BLaER1 (cell line): Measurements from ENCODE around the gene ZNRF2.

Source experiments
- H3K27ac ChIP-seq: shearing (Covaris generic); formaldehyde crosslinking; 2 replicates; pipeline ENCODE4 v1.8.1; 2022
- H3K27me3 ChIP-seq: shearing (Covaris generic); formaldehyde crosslinking; 2 replicates; pipeline ENCODE4 v1.8.1; 2022
- H3K36me3 ChIP-seq: shearing (Covaris generic); formaldehyde crosslinking; 2 replicates; pipeline ENCODE4 v1.8.1; 2022
- H3K4me1 ChIP-seq: shearing (Covaris generic); formaldehyde crosslinking; 2 replicates; pipeline ENCODE4 v1.8.1; 2022
- H3K4me2 ChIP-seq: shearing (Covaris generic); formaldehyde crosslinking; 2 replicates; pipeline ENCODE4 v1.8.1; 2022
- H3K4me3 ChIP-seq: shearing (Covaris generic); formaldehyde crosslinking; 2 replicates; pipeline ENCODE4 v1.8.1; 2022
- H3K9ac ChIP-seq: shearing (Covaris generic); formaldehyde crosslinking; 2 replicates; pipeline ENCODE4 v1.8.1; 2022
- H3K9me3 ChIP-seq: shearing (Covaris generic); formaldehyde crosslinking; 2 replicates; pipeline ENCODE4 v1.8.1; 2022
- H4K20me1 ChIP-seq: shearing (Covaris generic); formaldehyde crosslinking; 2 replicates; pipeline ENCODE4 v1.8.1; 2022
- Cebpa-rat ChIP-seq: shearing (Covaris generic); IDR thresholded peaks from 2 replicates; pipeline ENCODE4 v1.8.1; 2022

The ZNRF2 gene

DNA sequence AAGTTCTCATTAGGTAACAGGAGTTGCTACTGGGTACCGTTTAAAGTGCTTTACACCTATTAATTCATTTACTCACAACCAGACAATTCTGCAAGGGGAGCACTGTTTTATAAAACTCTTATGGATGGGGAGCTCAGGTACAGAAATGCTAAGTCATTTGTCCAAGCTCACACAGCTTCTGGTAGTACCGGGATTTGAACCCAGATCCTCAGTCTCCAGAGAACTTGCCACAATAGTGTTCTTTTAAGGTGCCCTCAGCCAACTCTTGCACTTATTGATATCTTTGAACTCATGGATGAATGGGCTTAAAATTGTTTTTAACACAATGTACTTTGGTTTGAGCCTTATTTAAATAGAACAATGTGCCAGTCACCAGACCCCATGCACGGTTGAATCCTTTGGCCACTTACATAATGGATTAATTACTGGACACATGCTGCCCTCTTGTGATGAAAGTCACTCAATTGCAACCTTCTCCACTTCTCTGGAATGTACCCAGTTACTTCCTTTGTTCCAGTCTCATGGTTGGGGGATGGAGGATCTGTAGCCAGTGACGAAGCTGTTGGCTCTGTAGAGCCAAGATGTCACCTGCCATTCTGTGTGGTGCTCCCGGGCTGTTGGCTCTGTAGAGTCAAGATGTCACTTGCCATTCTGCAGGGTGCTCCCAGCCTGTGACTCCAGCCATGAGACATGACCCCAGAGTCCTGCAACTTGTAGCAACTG is 128.5 kb downstream of the ZNRF2 start:
- Histone ChIP-seq H3K4me3 (no peak overlapping the region), H3K36me3 (peaks cover 24% of the 10 kb centered on the region), H4K20me1 (no peaks in the 10 kb centered on the region), H3K27me3 (no peaks in the 10 kb centered on the region), H3K9me3 (peaks cover 16% of the 10 kb centered on the region), H3K4me1 (peaks cover 6% of the 10 kb centered on the region; the same call in 1 of the 2 replicates), H3K9ac (no peak overlapping the region), H3K4me2 (no peak overlapping the region), H3K27ac (no peak overlapping the region)
- no peak for TF ChIP-seq Cebpa-rat

DNA sequence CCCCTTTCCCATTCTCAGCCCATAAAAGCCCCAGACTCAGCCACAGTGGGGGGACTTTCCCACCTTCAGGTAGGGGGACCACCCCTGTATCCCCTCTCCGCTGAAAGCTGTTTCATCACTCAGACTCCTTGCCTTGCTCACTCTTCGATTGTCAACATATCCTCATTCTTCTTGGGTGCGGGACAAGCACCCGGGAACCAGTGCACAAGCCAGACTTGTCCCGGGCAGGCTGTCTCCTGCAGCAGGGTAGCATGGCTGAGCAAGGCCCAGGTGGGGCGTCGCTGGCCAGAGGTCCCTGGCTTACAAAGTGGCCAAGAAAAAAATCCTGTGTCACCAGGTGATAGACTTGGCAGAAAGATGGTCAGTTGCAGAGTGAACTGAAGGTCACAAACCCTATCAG is 129.5 kb downstream of the ZNRF2 start:
- Histone ChIP-seq H3K4me2 (no peak overlapping the region), H3K36me3 (peaks cover 24% of the 10 kb centered on the region), H3K27me3 (no peaks in the 10 kb centered on the region), H3K4me1 (peaks cover 6% of the 10 kb centered on the region; the same call in 1 of the 2 replicates), H3K9me3 (peaks cover 16% of the 10 kb centered on the region), H4K20me1 (no peaks in the 10 kb centered on the region), H3K4me3 (no peak overlapping the region), H3K9ac (no peak overlapping the region), H3K27ac (no peak overlapping the region)
- no peak for TF ChIP-seq Cebpa-rat
